CD14-positive monocyte (primary cell): ENCODE results near the gene VARS2. TPM values are rescaled to one million over a fixed set of nuclear protein-coding genes. Genes with fewer than 3 reads are reported as not detected.

Source experiments
- DNase-seq, 3 donors: peaks; one replicate each; pipeline ENCODE4 v3.0.0-alpha.2; 2011 to 2022
- H2AFZ ChIP-seq: 2 replicates; pipeline ENCODE4 v1.6.0; 2012; ENCODE audit warnings: mild to moderate bottlenecking, low read depth, low read length, inconsistent platforms; ENCODE audit not compliant: insufficient read depth, poor library complexity, severe bottlenecking
- H3K27ac ChIP-seq, 2 donors: 1 replicate in 1 of 2; 2 replicates in 1 of 2; pipeline ENCODE4 v1.5.1; 2012 to 2013; ENCODE audit warnings: low read length in 2 of 2, control low read depth in 1 of 2, inconsistent platforms in 1 of 2, low read depth in 1 of 2, mild to moderate bottlenecking in 1 of 2
- H3K27me3 ChIP-seq, 2 donors: one replicate each; pipeline versions ENCODE4 v1.6.0 to v1.6.1; 2011 to 2013; ENCODE audit warnings: low read length in 2 of 2; ENCODE audit not compliant: control insufficient read depth in 2 of 2, insufficient read depth in 2 of 2
- H3K36me3 ChIP-seq, 2 donors: replicated peaks in 1 of 2; 1 replicate in 1 of 2; 2 replicates in 1 of 2; pipeline versions ENCODE4 v1.5.1 to v1.6.1; 2012 to 2013; ENCODE audit warnings: low read length in 2 of 2, control low read depth in 1 of 2, inconsistent platforms in 1 of 2, mild to moderate bottlenecking in 1 of 2; ENCODE audit not compliant: insufficient read depth in 2 of 2, control insufficient read depth in 1 of 2
- H3K4me1 ChIP-seq, 2 donors: 1 replicate in 1 of 2; 2 replicates in 1 of 2; pipeline versions ENCODE4 v1.5.1 to v1.6.1; 2012 to 2013; ENCODE audit warnings: low read length in 2 of 2, control low read depth in 1 of 2, inconsistent platforms in 1 of 2, mild to moderate bottlenecking in 1 of 2, moderate library complexity in 1 of 2; ENCODE audit not compliant: insufficient read depth in 2 of 2, control insufficient read depth in 1 of 2
- H3K4me2 ChIP-seq: replicated peaks from 2 replicates; pipeline ENCODE3; 2012; ENCODE audit warnings: low read length, moderate library complexity, mild to moderate bottlenecking; ENCODE audit not compliant: poor library complexity, severe bottlenecking; ENCODE audit errors: extremely low read depth
- H3K4me3 ChIP-seq, 3 experiments: fragments of 200-600 bp in 1 of 3; sonication (generic) in 1 of 3; replicated peaks in 1 of 3; 1 replicate in 2 of 3; 2 replicates in 1 of 3; pipeline ENCODE4 v1.5.1; 2011 to 2013; ENCODE audit warnings: low read length in 3 of 3, mild to moderate bottlenecking in 3 of 3, control low read depth in 2 of 3, low read depth in 2 of 3, inconsistent platforms in 1 of 3, moderate library complexity in 1 of 3
- H3K79me2 ChIP-seq: 2 replicates; pipeline ENCODE4 v1.6.0; 2012; ENCODE audit warnings: mild to moderate bottlenecking, control low read depth, inconsistent platforms, low read length, moderate library complexity; ENCODE audit not compliant: insufficient read depth
- H3K9ac ChIP-seq: 2 replicates; pipeline ENCODE4 v1.6.0; 2017; ENCODE audit warnings: low read length, mild to moderate bottlenecking; ENCODE audit not compliant: insufficient read depth, poor library complexity, severe bottlenecking
- H3K9me3 ChIP-seq, 2 donors: replicated peaks in 1 of 2; 1 replicate in 1 of 2; 2 replicates in 1 of 2; pipeline versions ENCODE4 v1.5.1 to v1.6.1; 2012 to 2013; ENCODE audit warnings: low read length in 2 of 2, control low read depth in 1 of 2; ENCODE audit not compliant: control insufficient read depth in 1 of 2, insufficient read depth in 1 of 2
- H4K20me1 ChIP-seq: 2 replicates; pipeline ENCODE4 v1.6.0; 2012; ENCODE audit warnings: mild to moderate bottlenecking, low read length, control low read depth, moderate library complexity; ENCODE audit not compliant: insufficient read depth
- H3K27ac Mint-ChIP-seq, 7 donors: one replicate each; pipeline ENCODE4 v1.8.0; 2020; ENCODE audit warnings: mild to moderate bottlenecking in 7 of 7, mixed read lengths in 7 of 7, moderate library complexity in 6 of 7, inconsistent platforms in 2 of 7
- H3K27me3 Mint-ChIP-seq, 3 donors: one replicate each; pipeline ENCODE4 v1.8.0; 2021 to 2022; ENCODE audit warnings: low read depth in 3 of 3, mild to moderate bottlenecking in 3 of 3, mixed read lengths in 3 of 3, moderate library complexity in 3 of 3, inconsistent platforms in 1 of 3
- H3K36me3 Mint-ChIP-seq, 2 donors: one replicate each; pipeline ENCODE4 v1.8.0; 2020; ENCODE audit warnings: mixed read lengths in 2 of 2, inconsistent platforms in 1 of 2, mild to moderate bottlenecking in 1 of 2
- H3K4me1 Mint-ChIP-seq: one replicate; pipeline ENCODE4 v1.8.0; 2020; ENCODE audit warnings: mild to moderate bottlenecking, mixed read lengths
- H3K4me3 Mint-ChIP-seq, 2 donors: one replicate each; pipeline ENCODE4 v1.8.0; 2020; ENCODE audit warnings: mild to moderate bottlenecking in 2 of 2, mixed read lengths in 2 of 2, moderate library complexity in 1 of 2
- H3K9me3 Mint-ChIP-seq, 7 donors: one replicate each; pipeline ENCODE4 v1.8.0; 2020 to 2022; ENCODE audit warnings: mixed read lengths in 7 of 7, mild to moderate bottlenecking in 6 of 7, moderate library complexity in 6 of 7, inconsistent platforms in 2 of 7
- WGBS: methylation state at CpG from one replicate; pipeline ENCODE4 v1.1.5; 2013; ENCODE audit warnings: missing lambda C conversion rate; ENCODE audit not compliant: insufficient coverage; 5-methylcytosine and 5-hydroxymethylcytosine counted together
- intact Hi-C, 2 donors: fragments of 100-400 bp; cut with micrococcal nuclease; formaldehyde crosslinking; loops; one replicate each; pipeline versions ENCODE4 v1.15.0 to v1.15.1; 2023
- polyA plus RNA-seq, 3 donors: library from polyadenylated mRNA; depleted of rRNA in 1 of 3; unstranded in 2 of 3; stranded (reverse) in 1 of 3; fragments of 300-500 nt in 2 of 3; fragments of >200 nt in 1 of 3; fragmentation: Illumina TruSeq in 2 of 3; gene quantifications; 1 replicate in 2 of 3; 2 replicates in 1 of 3; pipeline ENCODE4 v1.2.3, GENCODE V29; 2012 to 2021
- TF ChIP-seq, protein P1 (sequence below): fragments of 200-600 bp; IDR thresholded peaks from one replicate; pipeline ENCODE4 v1.8.0; 2022; ENCODE audit warnings: antibody characterized with exemption, mild to moderate bottlenecking

Gene VARS2
- polyA plus RNA-seq, 3 donors: 7.6 to 15.5 (median 8.1) TPM

DNA sequence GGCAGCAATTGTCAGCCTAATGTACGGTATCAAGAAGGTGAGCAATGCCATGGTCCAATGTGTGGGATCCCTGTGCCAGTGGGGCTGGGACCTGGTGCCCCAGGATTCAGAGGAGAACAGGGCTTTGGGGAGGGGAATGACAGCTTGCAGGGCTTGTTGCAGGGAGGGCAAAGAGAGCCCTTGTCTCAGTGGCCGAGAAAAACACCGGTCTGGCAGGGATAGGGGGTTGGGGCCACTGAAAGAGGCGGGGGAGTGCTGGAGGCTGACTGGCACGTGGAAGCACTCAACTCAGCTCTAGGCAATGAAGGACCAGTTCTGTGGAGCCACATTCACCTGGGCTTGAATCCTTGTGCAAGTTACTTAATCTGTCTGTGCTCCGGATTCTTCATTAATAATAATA, 23.2 kb downstream of the VARS2 start:
- intact Hi-C loops: no loop called here
- H4K20me1 ChIP-seq: no peaks in the 10 kb centered on the region
- DNase-seq: no peak
- H3K9me3 Mint-ChIP-seq: peaks cover 0 to 3% (median 2%) of the 10 kb centered on the region in 7 donors
- H3K4me3 ChIP-seq: no peak overlapping the region
- H3K27me3 ChIP-seq: peaks cover 2 to 7% of the 10 kb centered on the region in 2 donors
- H3K9me3 ChIP-seq: no peaks in the 10 kb centered on the region
- H3K79me2 ChIP-seq: no peaks in the 10 kb centered on the region
- no peaks in the 10 kb centered on the region for H3K4me1 ChIP-seq
- H3K36me3 ChIP-seq: no peaks in the 10 kb centered on the region
- no peak overlapping the region for H3K27ac Mint-ChIP-seq
- H3K4me2 ChIP-seq: no peak overlapping the region
- no peaks in the 10 kb centered on the region for H3K36me3 Mint-ChIP-seq
- 96% methylated on average over 4 of the region's 6 CpGs for WGBS
- H3K27ac ChIP-seq: no peak overlapping the region
- TF ChIP-seq, protein P1, sequence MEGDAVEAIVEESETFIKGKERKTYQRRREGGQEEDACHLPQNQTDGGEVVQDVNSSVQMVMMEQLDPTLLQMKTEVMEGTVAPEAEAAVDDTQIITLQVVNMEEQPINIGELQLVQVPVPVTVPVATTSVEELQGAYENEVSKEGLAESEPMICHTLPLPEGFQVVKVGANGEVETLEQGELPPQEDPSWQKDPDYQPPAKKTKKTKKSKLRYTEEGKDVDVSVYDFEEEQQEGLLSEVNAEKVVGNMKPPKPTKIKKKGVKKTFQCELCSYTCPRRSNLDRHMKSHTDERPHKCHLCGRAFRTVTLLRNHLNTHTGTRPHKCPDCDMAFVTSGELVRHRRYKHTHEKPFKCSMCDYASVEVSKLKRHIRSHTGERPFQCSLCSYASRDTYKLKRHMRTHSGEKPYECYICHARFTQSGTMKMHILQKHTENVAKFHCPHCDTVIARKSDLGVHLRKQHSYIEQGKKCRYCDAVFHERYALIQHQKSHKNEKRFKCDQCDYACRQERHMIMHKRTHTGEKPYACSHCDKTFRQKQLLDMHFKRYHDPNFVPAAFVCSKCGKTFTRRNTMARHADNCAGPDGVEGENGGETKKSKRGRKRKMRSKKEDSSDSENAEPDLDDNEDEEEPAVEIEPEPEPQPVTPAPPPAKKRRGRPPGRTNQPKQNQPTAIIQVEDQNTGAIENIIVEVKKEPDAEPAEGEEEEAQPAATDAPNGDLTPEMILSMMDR: no peak
- no peak overlapping the region for H3K9ac ChIP-seq
- H3K4me1 Mint-ChIP-seq: peaks cover 14% of the 10 kb centered on the region
- H2AFZ ChIP-seq: no peak overlapping the region
- H3K27me3 Mint-ChIP-seq: peaks cover 14 to 31% (median 17%) of the 10 kb centered on the region in 3 donors
- no peak overlapping the region for H3K4me3 Mint-ChIP-seq

DNA sequence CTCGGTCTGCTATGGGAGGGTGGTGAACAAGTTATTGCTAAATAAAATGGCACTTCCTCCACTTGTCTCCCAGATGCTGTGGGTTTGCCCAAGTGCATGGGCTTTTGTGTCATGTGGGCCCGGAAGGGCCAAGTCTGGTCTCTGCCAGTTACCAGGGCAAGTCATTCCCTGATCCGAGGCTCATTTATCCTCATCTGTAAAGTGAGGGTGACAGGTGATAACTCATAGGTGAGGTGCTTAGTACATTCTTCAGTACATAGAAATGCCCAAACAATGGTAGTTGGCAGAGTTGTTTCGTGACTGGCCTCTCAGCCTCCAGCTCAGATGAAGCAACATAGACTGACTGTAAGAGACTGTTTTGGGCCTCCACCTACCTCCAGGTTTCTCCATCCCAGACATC, 24.7 kb downstream of the VARS2 start:
- H3K9me3 ChIP-seq: no peaks in the 10 kb centered on the region
- no peaks in the 10 kb centered on the region for H3K79me2 ChIP-seq
- no peak overlapping the region for H3K27ac ChIP-seq
- H3K27me3 ChIP-seq: peaks cover 7 to 16% of the 10 kb centered on the region in 2 donors
- DNase-seq: no peak
- H2AFZ ChIP-seq: peak overlapping the region; percentile 33
- no peaks in the 10 kb centered on the region for H3K4me1 ChIP-seq
- peaks cover 0 to 2% (median 0%) of the 10 kb centered on the region in 7 donors for H3K9me3 Mint-ChIP-seq
- H3K36me3 Mint-ChIP-seq: no peaks in the 10 kb centered on the region
- H3K4me3 Mint-ChIP-seq: no peak overlapping the region
- TF ChIP-seq, protein P1: no peak
- H3K4me2 ChIP-seq: no peak overlapping the region
- H4K20me1 ChIP-seq: no peaks in the 10 kb centered on the region
- H3K27me3 Mint-ChIP-seq: peaks cover 21 to 38% (median 29%) of the 10 kb centered on the region in 3 donors
- H3K9ac ChIP-seq: no peak overlapping the region
- peaks cover 16% of the 10 kb centered on the region for H3K4me1 Mint-ChIP-seq
- no peaks in the 10 kb centered on the region for H3K36me3 ChIP-seq
- no peak overlapping the region for H3K4me3 ChIP-seq
- intact Hi-C loops: no loop called here
- 30% methylated on average over 2 of the region's 4 CpGs for WGBS
- no peak overlapping the region for H3K27ac Mint-ChIP-seq
